Osteoblast (primary cell): ENCODE data around the gene KLHL17. TPM values are rescaled to one million over a fixed set of nuclear protein-coding genes. Genes with fewer than 3 reads are reported as not detected.
A peak's percentile ranks its signal among the peaks of the same experiment; 100 is the strongest.

Experiments
- DNase-seq: peaks from one replicate; pipeline ENCODE4 v3.0.0; 2011; ENCODE audit warnings: low spot score, mixed read lengths; ENCODE audit not compliant: insufficient read length; ENCODE audit errors: missing footprints
- H2AFZ ChIP-seq: 2 replicates; pipeline ENCODE4 v1.6.0; 2011; ENCODE audit warnings: mild to moderate bottlenecking, low read length
- H3K27ac ChIP-seq: 2 replicates; pipeline ENCODE4 v1.5.1; 2011; ENCODE audit warnings: mild to moderate bottlenecking, low read depth, low read length, moderate library complexity
- H3K27me3 ChIP-seq: 2 replicates; pipeline ENCODE4 v1.6.0; 2012; ENCODE audit warnings: mild to moderate bottlenecking, control low read depth, inconsistent platforms, low read length, moderate library complexity; ENCODE audit not compliant: insufficient read depth
- H3K36me3 ChIP-seq: 2 replicates; pipeline ENCODE4 v1.5.1; 2011; ENCODE audit warnings: mild to moderate bottlenecking, low read length, control low read depth, moderate library complexity; ENCODE audit not compliant: insufficient read depth
- H3K4me1 ChIP-seq: 2 replicates; pipeline ENCODE4 v1.5.1; 2011; ENCODE audit warnings: mild to moderate bottlenecking, low read length, control low read depth, moderate library complexity; ENCODE audit not compliant: insufficient read depth
- H3K4me2 ChIP-seq: 2 replicates; pipeline ENCODE4 v1.6.0; 2011; ENCODE audit warnings: mild to moderate bottlenecking, low read length; ENCODE audit not compliant: insufficient read depth
- H3K4me3 ChIP-seq: fragments of 200-600 bp; sonication (generic); 3 replicates; pipeline ENCODE4 v1.5.1; 2012; ENCODE audit warnings: mild to moderate bottlenecking, low read length, inconsistent platforms; ENCODE audit not compliant: insufficient read depth
- H3K79me2 ChIP-seq: 2 replicates; pipeline ENCODE4 v1.6.0; 2012; ENCODE audit warnings: mild to moderate bottlenecking, low read length, control low read depth, inconsistent platforms; ENCODE audit not compliant: insufficient read depth
- H3K9me3 ChIP-seq: 2 replicates; pipeline ENCODE4 v1.5.1; 2011; ENCODE audit warnings: low read depth, low read length, control low read depth
- H4K20me1 ChIP-seq: 2 replicates; pipeline ENCODE4 v1.6.0; 2012; ENCODE audit warnings: mild to moderate bottlenecking, low read length, control low read depth; ENCODE audit not compliant: insufficient read depth
- total RNA-seq: library from RNA; depleted of rRNA; stranded (reverse); fragments of >200 nt; gene quantifications from 2 replicates; pipeline ENCODE4 v1.2.3, GENCODE V29; 2012
- TF ChIP-seq, protein P1 (sequence below): IDR thresholded peaks from 2 replicates; pipeline ENCODE4 v1.5.1; 2011; ENCODE audit warnings: mild to moderate bottlenecking, low read depth, low read length, moderate library complexity; ENCODE audit errors: extremely low read depth

KLHL17 gene
- total RNA-seq, 1 donor = 5.4 TPM

DNA sequence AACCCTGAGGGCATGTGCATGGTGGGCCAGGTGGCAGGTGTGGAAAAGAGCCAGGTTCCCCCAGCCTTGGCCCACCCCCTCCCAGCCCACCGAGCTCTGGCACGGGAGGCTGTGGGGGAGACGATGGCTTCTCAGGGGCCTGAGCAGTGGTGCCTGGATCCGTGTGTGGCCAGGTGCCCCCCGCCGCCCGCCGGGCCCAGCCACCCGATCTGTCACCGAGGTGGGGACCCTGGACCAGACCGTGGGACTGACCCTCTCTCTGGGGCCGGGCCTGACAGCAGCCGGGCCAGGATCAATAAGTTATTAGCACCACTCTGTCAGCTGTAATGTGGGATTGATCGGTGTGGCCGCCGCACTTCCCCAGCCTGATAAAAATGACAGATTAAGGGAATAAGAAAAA lies 22.9 kb upstream of the KLHL17 start:
- Histone ChIP-seq H3K9me3 (no peaks in the 10 kb centered on the region), H3K4me1 (peaks cover 28% of the 10 kb centered on the region), H4K20me1 (peaks cover 5% of the 10 kb centered on the region), H3K4me2 (no peak overlapping the region), H2AFZ (no peak overlapping the region), H3K79me2 (no peaks in the 10 kb centered on the region), H3K27me3 (no peaks in the 10 kb centered on the region), H3K36me3 (peaks cover 3% of the 10 kb centered on the region), H3K4me3 (no peak overlapping the region), H3K27ac (no peak overlapping the region)
- DNase-seq = no peak
- TF ChIP-seq, protein P1, sequence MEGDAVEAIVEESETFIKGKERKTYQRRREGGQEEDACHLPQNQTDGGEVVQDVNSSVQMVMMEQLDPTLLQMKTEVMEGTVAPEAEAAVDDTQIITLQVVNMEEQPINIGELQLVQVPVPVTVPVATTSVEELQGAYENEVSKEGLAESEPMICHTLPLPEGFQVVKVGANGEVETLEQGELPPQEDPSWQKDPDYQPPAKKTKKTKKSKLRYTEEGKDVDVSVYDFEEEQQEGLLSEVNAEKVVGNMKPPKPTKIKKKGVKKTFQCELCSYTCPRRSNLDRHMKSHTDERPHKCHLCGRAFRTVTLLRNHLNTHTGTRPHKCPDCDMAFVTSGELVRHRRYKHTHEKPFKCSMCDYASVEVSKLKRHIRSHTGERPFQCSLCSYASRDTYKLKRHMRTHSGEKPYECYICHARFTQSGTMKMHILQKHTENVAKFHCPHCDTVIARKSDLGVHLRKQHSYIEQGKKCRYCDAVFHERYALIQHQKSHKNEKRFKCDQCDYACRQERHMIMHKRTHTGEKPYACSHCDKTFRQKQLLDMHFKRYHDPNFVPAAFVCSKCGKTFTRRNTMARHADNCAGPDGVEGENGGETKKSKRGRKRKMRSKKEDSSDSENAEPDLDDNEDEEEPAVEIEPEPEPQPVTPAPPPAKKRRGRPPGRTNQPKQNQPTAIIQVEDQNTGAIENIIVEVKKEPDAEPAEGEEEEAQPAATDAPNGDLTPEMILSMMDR = no peak

DNA sequence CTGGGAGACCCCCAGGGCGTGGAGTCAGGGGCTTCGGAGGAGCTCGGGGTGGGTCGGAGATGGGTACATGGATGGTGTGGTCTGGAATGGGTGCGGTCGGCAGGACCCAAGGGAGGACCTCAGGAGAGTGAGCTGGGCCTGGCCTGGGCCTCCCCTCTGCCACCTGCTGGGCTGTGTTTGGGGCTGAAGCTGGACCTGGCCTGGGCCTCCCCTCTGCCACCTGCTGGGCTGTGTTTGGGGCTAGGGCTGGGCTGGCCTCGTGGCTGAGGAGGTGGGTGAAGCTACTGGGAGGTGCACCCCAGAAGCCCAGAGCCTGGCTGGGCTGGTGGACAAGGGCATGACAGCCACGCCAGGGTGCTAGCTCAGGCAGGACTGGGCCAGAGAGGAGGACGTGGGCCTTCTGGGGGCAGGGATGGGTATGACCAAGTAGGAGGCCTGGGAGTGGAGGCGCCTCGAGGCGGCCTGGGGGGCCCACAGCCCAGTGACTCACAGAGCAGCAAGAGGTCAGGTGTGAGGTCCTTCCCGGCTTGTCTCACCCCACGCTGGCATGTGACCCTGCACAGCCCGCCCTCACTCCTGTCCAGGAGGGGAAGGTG lies 22.2 kb upstream of the KLHL17 start:
- peak; percentile 98 for DNase-seq
- Histone ChIP-seq H3K27ac (no peak overlapping the region), H3K4me1 (peaks cover 28% of the 10 kb centered on the region), H3K4me3 (no peak overlapping the region), H3K4me2 (no peak overlapping the region), H4K20me1 (peaks cover 5% of the 10 kb centered on the region), H3K9me3 (no peaks in the 10 kb centered on the region), H3K36me3 (peaks cover 3% of the 10 kb centered on the region), H2AFZ (no peak overlapping the region), H3K27me3 (no peaks in the 10 kb centered on the region), H3K79me2 (no peaks in the 10 kb centered on the region)
- TF ChIP-seq, protein P1 = peak; percentile 45

DNA sequence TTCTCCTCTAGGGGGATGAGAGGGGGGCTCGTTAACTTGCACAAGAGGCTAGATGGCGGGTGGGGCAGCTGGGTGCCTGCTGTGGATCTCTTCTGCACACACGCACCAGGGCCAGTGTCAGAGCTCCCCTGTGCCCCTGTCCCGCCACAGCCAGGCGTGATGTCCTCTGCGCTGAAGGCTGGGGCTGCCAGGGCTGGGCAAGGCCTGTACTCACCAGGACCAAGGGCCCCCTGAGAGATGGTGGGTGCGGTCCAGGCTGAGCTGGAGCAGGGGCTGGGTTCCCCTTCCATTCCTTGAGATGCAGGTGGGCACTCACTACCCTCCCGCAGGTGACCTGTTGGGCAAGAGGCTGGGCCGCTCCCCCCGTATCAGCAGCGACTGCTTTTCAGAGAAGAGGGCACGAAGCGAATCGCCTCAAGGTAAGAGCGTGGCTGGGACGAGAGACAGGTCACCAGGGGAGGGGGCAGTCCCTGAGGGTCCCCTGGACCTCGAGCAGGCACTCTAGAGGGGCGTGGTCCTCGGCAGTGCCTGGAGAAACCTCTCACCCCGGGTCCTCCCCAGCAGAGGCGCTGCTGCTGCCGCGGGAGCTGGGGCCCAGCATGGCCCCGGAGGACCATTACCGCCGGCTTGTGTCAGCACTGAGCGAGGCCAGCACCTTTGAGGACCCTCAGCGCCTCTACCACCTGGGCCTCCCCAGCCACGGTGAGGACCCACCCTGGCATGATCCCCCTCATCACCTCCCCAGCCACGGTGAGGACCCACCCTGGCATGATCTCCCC lies 21.5 kb upstream of the KLHL17 start:
- DNase-seq = no peak
- Histone ChIP-seq H3K4me1 (peaks cover 28% of the 10 kb centered on the region), H3K27me3 (no peaks in the 10 kb centered on the region), H2AFZ (no peak overlapping the region), H3K9me3 (no peaks in the 10 kb centered on the region), H4K20me1 (peaks cover 5% of the 10 kb centered on the region), H3K36me3 (peaks cover 3% of the 10 kb centered on the region), H3K27ac (no peak overlapping the region), H3K79me2 (no peaks in the 10 kb centered on the region), H3K4me2 (no peak overlapping the region), H3K4me3 (no peak overlapping the region)
- TF ChIP-seq, protein P1 = no peak

DNA sequence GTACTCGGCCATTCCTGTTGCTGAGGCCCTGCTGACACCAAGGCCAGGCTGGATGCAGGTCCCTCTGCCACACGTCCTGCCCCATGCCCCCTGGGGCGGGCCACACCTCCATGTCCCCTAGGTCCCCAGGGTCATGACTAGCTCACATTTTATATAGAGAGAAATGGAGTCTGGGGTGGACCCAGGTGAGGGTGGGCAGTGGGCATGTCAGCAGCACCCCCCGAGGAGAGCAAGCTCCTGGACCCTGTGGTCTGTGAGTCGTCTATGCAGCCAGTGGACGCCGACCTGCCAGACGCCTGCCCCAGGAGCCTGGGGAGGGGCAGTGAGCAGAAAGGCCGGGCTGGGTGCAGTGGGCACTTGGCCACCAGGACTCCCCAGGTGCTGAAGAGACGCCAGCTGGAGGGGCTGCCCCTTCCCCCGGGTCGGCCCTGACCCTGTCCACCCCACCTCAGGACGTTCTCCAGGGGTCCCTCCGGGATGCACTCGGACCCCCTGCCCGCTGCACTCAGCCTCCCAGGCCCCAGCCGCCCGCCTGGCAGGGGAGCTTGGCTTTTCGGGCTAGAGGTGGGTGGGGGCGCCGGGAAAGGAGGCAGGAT lies 20.8 kb upstream of the KLHL17 start:
- peak overlapping the region; percentile 18 for H3K4me2 ChIP-seq
- DNase-seq = no peak

More for the DNA sequence above, 20.8 kb upstream of the KLHL17 start:
- H3K36me3 ChIP-seq = peaks cover 3% of the 10 kb centered on the region
- no peak overlapping the region for H2AFZ ChIP-seq
- TF ChIP-seq, protein P1 = no peak
- H3K79me2 ChIP-seq = no peaks in the 10 kb centered on the region
- no peaks in the 10 kb centered on the region for H3K27me3 ChIP-seq
- H3K4me3 ChIP-seq = no peak overlapping the region
- H3K4me1 ChIP-seq = peaks cover 28% of the 10 kb centered on the region
- no peaks in the 10 kb centered on the region for H3K9me3 ChIP-seq
- no peak overlapping the region for H3K27ac ChIP-seq
- peaks cover 5% of the 10 kb centered on the region for H4K20me1 ChIP-seq
